Measurements from ENCODE around the gene NRROS.

Gene NRROS

DNA sequence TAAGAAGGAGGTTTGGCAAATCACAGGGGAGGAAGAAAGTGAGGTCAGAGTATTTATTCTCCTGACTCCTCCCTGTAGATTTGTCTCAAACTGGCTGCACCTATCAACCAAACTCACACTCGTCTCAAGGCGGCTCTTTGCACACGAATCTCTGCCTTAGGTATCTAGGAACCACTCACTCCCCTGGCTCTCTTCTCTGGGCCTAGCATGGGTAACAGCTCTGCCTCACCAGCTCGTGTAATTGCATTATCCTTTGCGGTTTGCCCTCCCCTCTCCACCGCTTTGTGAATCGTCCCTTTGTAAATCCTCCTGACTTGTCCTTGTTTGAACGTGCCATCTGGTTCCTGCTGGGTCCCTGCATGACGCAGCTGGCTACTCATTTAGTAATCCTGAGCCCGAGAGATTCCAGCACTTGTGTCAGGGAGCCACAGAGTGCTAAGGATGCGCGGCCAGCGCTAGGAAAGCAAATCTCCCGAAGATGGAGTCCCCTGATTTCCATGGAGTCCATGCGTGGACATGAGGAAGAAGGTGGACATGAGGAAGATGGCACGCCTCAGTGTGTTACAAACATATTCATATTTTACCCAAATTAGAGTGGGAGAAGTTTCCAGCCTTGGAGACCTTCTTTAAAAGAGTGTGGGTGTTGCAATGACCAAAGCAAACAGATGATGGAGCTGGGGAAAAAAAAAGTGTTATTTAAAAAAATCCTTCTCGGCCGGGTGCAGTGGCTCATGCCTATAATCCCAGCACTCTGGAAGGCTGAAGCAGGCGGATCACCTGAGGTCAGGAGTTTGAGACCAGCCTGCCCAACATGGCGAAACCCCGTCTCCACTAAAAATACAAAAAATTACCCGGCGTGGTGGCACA is 26.7 kb downstream of the NRROS start:
- Histone ChIP-seq H3K4me3 (ENCODE audit: low read length) (no peak overlapping the region), H3K36me3 (replicated peaks; ENCODE audit: insufficient read depth, low read length) (0 out of 2 replicates have a peak, but pooled peaks cover 2% of the 10 kb centered on the region), H3K9me3 (replicated peaks; ENCODE audit: insufficient read depth, low read length) (no peaks in the 10 kb centered on the region), H3F3A (ENCODE audit: insufficient read depth, low read length) (no peaks in the 10 kb centered on the region), H2AFZ (ENCODE audit: low read length) (no peak overlapping the region), H3K4me1 (ENCODE audit: low read length) (no peaks in the 10 kb centered on the region), H3K4me2 (ENCODE audit: low read depth, low read length) (no peak overlapping the region), H3K9me2 (replicated peaks; ENCODE audit: insufficient read depth, low read length) (no peaks in the 10 kb centered on the region), H3K79me2 (ENCODE audit: low read length) (peaks cover 6% of the 10 kb centered on the region; the same call in 1 of the 2 replicates), H4K20me1 (ENCODE audit: insufficient read depth, low read length) (no peaks in the 10 kb centered on the region), H3K27me3 (replicated peaks; ENCODE audit: insufficient read depth, low read length) (no peaks in the 10 kb centered on the region), H3K27ac (ENCODE audit: low read length) (no peak overlapping the region), H3K9ac (ENCODE audit: low read length) (no peak overlapping the region)
- DNase-seq: no peak
- TF ChIP-seq, protein P1, sequence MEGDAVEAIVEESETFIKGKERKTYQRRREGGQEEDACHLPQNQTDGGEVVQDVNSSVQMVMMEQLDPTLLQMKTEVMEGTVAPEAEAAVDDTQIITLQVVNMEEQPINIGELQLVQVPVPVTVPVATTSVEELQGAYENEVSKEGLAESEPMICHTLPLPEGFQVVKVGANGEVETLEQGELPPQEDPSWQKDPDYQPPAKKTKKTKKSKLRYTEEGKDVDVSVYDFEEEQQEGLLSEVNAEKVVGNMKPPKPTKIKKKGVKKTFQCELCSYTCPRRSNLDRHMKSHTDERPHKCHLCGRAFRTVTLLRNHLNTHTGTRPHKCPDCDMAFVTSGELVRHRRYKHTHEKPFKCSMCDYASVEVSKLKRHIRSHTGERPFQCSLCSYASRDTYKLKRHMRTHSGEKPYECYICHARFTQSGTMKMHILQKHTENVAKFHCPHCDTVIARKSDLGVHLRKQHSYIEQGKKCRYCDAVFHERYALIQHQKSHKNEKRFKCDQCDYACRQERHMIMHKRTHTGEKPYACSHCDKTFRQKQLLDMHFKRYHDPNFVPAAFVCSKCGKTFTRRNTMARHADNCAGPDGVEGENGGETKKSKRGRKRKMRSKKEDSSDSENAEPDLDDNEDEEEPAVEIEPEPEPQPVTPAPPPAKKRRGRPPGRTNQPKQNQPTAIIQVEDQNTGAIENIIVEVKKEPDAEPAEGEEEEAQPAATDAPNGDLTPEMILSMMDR (IDR thresholded peaks at IDR 0.05; ENCODE audit: low read length): no peak
- no peak for TF ChIP-seq EZH2phosphoT487 (IDR thresholded peaks at IDR 0.05; ENCODE audit: low read length)
- no peak for TF ChIP-seq EZH2 (optimal IDR thresholded peaks at IDR 0.05; ENCODE audit: low read depth, low read length)

DNA sequence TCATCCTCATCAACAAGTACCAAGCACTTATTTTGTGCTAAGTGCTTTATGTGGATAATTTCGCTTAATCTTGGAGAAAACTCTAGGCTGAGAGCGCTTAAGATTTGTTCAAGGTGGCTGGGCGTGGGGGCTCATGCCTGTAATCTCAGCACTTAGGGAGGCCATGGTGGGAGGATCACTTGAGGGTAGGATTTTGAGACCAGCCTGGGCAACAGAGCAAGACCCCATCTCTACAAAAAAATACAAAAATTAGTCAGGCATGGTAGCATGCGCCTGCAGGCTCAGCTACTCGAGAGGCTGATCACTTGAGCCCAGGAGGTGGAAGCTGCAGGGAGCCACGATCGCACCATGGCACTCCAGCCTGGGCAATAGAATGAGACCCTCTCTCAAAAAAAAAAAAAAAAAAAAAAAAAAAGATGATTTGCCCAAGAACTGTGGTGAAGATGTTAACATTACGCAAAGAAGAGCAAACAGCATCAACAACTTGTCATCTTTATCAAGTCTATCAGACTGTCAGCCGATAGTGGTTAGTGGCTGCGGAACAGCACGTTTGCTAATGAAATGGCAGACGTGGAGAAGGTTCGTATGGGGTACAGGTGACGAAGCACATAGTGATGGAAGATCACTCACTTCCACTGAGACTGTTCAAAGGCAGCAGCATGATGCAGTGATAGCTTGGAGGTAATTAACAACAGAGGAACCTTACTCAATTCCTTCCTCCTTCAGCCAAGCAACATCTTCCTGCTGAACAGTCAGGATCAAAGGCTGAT is 27.7 kb downstream of the NRROS start:
- no peaks in the 10 kb centered on the region for H3K9me3 ChIP-seq (replicated peaks; ENCODE audit: insufficient read depth, low read length)
- no peak for DNase-seq
- no peak for TF ChIP-seq EZH2 (optimal IDR thresholded peaks at IDR 0.05; ENCODE audit: low read depth, low read length)
- no peak for TF ChIP-seq EZH2phosphoT487 (IDR thresholded peaks at IDR 0.05; ENCODE audit: low read length)
- TF ChIP-seq, protein P1 (IDR thresholded peaks at IDR 0.05; ENCODE audit: low read length): no peak
- H3K4me1 ChIP-seq (ENCODE audit: low read length): no peaks in the 10 kb centered on the region
- H2AFZ ChIP-seq (ENCODE audit: low read length): no peak overlapping the region
- no peak overlapping the region for H3K4me3 ChIP-seq (ENCODE audit: low read length)
- H3K9me2 ChIP-seq (replicated peaks; ENCODE audit: insufficient read depth, low read length): no peaks in the 10 kb centered on the region
- H3K9ac ChIP-seq (ENCODE audit: low read length): no peak overlapping the region
- no peaks in the 10 kb centered on the region for H3K79me2 ChIP-seq (ENCODE audit: low read length)
- no peak overlapping the region for H3K4me2 ChIP-seq (ENCODE audit: low read depth, low read length)
- H4K20me1 ChIP-seq (ENCODE audit: insufficient read depth, low read length): no peaks in the 10 kb centered on the region
- no peaks in the 10 kb centered on the region for H3K27me3 ChIP-seq (replicated peaks; ENCODE audit: insufficient read depth, low read length)
- no peaks in the 10 kb centered on the region for H3F3A ChIP-seq (ENCODE audit: insufficient read depth, low read length)
- H3K36me3 ChIP-seq (replicated peaks; ENCODE audit: insufficient read depth, low read length): no peaks in the 10 kb centered on the region
- no peak overlapping the region for H3K27ac ChIP-seq (ENCODE audit: low read length)

DNA sequence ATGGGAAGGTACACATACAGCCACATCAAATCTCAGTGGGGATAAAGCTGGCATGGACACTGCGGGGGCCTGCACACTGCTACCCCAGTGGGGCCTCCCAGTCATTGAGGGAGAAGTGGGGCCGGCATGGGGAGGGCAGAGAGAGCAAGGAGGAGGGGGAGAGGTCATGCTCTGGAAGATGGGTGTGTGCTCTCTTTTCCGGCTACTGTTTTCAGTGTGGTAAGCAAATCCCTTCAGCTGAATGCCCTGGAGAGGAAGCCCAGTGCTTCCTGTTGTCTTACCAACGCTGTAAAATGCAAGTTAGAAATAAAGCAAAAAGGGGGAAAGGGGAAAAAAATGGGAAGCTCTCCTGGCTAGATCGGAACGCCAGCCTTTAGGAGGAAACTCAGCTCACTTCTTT is 30.8 kb downstream of the NRROS start:
- no peaks in the 10 kb centered on the region for H3K36me3 ChIP-seq (replicated peaks; ENCODE audit: insufficient read depth, low read length)
- no peaks in the 10 kb centered on the region for H3K9me2 ChIP-seq (replicated peaks; ENCODE audit: insufficient read depth, low read length)
- H2AFZ ChIP-seq (ENCODE audit: low read length): no peak overlapping the region
- no peaks in the 10 kb centered on the region for H4K20me1 ChIP-seq (ENCODE audit: insufficient read depth, low read length)
- H3K27ac ChIP-seq (ENCODE audit: low read length): no peak overlapping the region
- H3K79me2 ChIP-seq (ENCODE audit: low read length): no peaks in the 10 kb centered on the region
- DNase-seq: no peak
- no peak for TF ChIP-seq EZH2phosphoT487 (IDR thresholded peaks at IDR 0.05; ENCODE audit: low read length)
- TF ChIP-seq, protein P1 (IDR thresholded peaks at IDR 0.05; ENCODE audit: low read length): no peak
- no peak overlapping the region for H3K4me3 ChIP-seq (ENCODE audit: low read length)
- H3K4me1 ChIP-seq (ENCODE audit: low read length): no peaks in the 10 kb centered on the region
- no peaks in the 10 kb centered on the region for H3F3A ChIP-seq (ENCODE audit: insufficient read depth, low read length)
- no peak overlapping the region for H3K9ac ChIP-seq (ENCODE audit: low read length)
- no peaks in the 10 kb centered on the region for H3K27me3 ChIP-seq (replicated peaks; ENCODE audit: insufficient read depth, low read length)
- H3K9me3 ChIP-seq (replicated peaks; ENCODE audit: insufficient read depth, low read length): no peaks in the 10 kb centered on the region
- H3K4me2 ChIP-seq (ENCODE audit: low read depth, low read length): no peak overlapping the region

Data from MM.1S (cell line).